ENCODE data around the gene GPR17.

GPR17 gene

DNA sequence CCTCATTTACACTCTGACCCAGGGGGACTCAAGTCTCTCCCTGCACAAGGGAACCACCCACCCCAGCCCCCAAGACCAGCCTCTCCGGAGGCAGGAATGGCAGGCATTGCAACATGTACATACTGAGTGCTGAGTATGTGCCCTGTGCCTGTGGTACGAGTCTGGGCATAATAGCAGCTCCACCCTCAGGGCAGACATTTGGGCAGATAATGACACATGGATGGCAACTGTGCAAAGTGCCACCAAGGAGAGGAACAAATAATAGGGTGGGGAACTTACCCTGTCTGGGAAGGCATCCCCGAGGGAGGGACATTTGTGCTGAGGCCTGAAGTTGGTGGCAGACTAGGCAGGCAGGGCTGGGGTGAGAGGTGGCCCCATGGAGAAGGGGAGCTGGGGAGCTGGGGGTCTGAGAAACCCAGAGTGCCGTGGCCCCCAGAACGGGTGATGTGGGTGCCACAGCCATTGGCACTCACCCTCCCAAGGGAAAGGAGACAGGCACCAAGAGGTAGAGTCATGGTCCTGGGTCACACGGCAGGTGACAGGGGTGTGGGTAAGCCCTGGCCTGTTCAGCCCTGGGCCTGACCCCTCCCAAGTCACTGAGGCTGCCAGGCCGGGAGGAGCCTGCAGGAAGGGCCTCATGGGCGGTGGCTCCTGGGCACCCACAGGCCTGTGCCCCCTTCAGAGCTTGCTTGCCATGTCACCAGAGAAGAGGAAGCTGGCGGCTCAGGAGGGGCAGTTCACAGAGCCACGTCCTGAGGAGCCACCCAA, 15.7 kb upstream of the GPR17 start:
- no peak for DNase-seq

DNA sequence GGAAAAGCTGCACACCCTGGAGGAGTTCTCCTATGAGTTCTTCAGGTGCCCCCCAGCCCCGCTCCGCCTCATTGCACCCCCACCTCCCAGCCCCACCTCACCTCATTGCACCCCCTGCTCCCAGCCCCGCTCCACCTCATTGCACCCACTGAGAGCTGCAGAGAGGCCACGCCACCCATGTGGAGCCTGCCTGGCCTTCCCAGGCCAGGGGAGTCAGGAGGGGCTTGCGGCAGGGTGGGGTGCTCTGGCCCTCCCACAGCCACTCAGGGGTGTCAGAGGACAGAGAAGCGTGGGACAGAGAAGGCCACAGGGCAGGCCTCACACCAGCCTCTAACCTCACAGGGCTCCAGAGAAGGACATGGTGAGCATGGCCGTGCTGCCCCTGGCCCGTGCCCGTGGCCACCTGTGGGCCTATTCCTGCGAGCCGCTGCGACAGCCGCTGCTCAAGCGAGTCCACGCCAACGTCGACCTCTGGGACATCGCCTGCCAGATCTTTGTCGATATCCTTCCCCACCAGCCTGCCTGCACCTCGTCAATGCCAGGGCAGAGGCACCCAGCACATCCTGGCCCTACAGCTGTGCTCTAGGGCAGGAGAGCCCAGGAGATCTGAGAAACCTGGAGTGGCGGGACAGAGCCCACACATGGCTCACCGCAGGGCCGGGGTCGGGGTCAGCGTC, 15.0 kb upstream of the GPR17 start:
- DNase-seq, result no peak

DNA sequence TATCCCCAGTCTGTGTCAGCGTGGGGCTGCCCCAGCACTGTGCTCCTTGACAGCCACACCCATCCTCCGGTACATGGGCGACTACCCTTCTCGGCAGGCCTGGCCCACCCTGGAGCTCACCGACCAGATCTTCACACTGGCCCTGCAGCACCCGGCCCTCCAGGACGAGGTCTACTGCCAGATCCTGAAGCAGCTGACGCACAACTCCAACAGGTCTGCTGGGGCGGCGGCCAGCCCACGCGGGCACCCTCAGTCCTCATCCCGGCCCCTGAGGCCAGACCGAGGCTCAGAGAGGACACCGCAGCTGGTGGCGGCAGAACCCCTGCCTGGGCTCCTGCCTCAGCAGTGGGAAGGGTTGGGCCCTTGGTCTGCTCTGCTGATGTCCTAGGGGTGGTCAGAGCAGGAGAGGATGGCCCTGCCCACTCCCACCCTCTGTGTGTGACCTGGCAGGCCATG, 14.4 kb upstream of the GPR17 start:
- no peak for DNase-seq

DNA sequence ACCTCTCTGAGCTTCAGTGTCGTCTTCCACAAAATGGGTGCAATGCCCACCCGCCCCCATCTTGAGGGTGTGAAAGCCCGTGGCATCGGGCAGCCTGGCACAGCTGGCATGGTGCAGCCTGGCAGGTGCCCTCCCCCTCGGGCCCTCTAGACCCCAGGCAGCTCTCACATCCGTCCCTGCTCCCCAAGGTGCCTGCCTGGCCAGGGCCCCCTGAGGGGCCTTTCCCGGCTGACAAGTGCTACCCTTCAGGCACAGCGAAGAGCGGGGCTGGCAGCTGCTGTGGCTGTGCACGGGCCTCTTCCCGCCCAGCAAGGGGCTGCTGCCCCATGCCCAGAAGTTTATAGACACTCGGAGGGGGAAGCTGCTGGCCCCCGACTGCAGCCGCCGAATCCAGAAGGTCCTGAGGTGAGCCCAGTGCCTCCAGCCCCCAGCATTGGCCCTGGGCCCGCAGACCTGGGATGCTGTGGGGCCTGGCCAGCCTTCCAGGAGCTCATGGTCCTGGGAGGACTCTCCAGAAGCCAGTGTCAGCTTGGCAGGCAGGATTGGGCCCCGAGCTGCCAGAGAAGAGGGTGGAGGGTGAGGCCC, 13.9 kb upstream of the GPR17 start:
- no peak for DNase-seq

DNA sequence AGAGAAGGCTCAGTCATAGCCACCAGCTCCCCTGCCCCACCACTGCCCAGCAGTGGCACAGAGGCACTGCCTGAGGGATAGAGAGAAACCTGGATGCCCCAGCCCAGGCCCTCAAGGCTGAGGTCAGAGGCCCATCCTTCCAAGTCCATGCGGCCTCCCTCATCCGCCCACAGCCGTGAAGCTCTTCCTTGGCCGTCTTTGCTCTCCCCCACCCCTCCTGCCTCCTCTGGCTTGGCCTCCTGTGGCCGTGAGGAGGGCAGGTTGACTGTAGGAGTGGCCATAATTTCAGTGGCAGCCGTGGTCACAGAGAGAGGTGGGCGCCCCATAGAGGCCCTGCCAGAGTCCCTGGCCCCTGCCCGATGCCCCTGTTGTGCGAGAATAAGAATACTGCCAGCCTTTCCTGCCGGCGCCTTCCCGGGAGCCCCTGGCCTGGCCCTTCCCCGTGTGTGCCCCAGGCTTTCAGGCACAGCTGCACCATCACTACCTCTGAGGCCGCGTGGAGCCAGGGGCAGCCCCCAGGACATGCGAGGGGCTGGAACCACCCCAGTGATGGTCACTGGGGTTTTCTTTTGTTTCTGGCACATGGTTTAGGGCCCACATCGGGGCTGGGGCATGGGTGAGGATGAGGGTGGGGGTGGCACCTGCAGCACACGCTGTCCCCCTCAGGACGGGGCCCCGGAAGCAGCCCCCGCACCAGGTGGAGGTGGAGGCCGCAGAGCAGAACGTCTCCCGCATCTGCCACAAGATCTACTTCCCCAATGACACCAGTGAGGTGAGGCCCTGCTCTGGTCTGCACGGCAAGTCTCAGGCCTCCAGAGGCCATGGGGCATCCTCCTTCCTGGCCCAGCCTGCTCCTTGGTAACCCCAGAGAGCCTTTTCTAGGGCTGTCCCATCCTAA, 13.1 kb upstream of the GPR17 start:
- no peak for DNase-seq

DNA sequence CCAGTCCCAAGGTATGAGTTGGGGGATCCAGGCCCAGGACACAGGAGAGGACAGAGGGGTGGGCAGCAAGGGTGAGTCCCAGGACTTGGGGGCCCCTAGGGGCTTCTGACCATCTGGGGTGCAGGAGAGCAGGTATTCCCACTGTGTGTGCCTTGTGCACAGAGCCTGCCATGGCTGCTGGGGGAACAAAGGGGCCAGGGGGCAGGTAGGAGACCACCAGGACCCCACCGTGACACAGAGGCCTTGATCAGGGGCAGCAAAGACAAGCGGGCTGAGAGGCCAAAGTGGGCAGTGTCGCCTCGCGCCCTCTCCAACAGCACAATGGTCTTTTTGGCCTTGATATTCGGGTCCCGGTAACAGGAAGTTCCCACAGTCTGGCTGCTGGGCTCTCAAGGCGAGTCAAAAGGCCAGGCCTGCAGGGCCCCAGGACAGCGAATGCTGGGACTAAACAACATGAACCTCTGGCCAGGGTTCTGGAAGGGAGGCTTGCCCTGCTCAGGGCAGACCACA, 12.3 kb upstream of the GPR17 start:
- no peak for DNase-seq

DNA sequence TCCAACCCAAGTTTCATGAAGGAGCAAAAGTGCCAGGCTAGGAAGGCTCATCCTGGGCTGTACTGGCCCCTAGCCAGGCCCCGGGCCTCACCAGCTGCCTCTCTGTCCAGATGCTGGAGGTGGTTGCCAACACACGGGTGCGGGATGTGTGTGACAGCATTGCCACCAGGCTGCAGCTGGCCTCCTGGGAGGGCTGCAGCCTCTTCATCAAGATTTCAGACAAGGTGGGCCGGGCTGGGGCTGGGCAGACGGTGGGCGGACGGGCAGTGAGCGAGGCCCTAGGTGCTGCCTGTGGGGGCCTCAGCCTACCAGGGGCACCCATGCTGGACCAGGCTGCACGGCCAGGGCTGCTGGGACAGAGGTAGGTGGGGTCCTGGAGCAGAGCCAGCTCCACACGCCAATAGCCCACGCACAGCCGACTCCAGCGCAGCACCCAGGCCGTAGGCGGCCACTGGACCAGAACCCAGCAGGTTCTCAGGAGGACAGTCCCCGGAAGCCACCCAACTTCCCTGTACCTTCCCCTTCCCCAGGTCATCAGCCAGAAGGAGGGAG, 11.8 kb upstream of the GPR17 start:
- no peak for DNase-seq

DNA sequence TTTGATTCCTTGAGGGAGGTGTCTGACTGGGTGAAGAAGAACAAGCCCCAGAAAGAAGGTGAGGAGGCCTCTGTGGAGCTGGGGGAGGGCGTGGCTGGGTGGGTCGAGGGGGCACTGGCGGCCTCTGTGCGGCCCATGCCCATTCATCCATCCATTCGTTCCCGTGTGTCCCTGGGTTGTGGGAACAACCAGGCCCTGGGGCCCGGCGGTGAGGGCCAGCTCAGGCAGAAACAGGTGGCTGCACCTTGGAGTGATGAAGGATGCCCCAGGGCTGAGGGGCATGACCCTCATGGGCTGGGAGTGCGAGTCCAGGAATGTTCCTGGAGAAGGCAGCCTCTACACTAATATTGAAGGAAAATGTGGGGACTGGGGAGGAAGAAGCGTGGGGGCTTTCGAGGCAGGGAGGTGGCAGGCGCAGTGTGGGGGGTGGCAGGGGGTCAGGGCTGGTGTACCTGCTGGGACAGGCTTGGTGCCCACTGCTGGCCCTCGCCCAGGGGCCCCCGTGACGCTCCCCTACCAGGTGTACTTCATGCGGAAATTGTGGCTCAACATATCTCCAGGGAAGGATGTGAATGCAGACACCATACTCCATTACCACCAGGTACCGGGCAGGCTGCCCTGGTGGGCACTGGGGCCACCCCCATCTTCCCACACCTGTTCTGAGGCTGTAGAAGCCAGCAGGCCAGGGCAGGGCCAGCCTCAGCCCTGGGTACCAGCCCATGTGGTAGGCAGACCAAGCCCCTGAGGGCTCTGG, 11.2 kb upstream of the GPR17 start:
- DNase-seq, result no peak

DNA sequence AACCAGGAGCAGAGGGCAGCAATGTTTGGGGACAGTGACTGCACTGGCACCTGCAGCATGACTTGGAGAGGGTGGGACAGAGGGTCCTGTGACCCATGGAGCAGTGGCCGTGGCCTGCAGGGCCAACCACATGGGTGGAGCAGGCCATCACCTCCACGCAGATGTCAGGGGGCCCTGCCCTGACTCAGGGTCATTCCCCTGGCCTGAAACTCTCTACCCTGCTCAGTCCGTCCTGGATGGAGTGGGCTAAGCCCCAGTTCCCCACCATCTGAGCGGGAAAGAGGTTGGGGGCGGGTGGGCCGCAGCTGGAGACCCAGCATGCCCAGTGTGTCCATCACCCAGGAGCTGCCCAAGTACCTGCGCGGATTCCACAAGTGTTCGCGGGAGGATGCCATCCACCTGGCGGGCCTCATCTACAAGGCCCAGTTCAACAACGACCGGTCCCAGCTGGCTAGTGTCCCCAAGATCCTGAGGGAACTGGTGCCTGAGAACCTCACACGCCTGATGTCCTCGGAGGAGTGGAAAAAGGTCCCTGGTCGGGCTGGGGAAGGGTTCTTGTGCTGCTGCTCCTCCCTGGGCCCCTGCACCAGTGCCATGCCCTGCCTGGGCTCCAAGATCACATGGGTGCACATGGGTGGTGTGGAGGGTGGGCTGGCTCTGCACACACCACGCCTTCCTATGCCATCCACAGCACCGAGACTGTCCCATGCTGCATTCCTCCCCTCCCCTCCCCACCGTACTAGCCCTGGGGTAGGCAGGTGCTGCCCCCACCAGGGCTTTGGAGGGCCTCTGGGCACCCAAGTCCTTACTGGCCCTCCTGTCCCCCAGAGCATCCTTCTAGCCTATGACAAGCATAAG, 10.3 kb upstream of the GPR17 start:
- no peak for DNase-seq

DNA sequence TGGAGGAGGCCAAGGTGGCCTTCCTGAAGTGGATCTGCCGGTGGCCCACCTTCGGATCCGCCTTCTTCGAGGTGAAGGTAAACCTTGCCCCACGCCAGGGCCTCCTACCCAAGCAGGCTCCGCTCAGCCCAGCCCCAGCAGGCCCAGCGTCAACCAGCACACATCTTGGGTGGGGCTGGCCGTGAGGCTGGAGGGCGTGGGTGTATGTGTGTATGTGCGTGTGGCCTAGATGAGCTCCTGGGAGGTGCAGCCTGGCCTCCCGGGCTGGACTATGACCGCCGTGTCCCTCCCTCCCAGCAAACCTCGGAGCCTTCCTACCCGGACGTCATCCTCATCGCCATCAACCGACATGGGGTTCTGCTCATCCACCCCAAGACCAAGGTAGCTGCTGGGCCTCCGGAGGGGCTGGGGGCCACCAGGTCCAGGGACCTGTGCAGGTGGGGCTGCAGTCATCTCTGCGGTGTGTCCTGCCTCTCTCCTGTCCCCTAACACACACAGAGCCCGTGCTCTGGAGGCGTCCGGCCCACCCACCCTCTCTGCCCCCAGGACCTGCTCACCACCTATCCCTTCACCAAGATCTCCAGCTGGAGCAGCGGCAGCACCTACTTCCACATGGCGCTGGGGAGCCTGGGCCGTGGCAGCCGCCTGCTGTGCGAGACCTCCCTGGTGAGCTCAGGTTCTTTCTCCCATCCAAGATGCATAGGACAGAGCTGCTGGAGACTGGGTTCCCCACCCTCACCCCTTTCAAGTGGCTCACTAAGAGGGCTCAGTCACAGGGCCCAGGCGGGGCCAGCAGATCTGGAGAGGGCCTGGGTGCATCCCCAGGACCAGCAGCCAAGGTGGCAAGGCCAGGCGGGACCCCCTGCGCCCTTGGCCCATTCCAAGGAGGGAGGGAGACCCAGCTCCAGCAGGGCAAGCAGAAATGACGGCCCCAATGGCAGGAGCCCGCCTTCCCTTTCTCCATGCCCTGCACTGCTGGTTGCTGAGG, 9.4 kb upstream of the GPR17 start:
- no peak for DNase-seq

DNA sequence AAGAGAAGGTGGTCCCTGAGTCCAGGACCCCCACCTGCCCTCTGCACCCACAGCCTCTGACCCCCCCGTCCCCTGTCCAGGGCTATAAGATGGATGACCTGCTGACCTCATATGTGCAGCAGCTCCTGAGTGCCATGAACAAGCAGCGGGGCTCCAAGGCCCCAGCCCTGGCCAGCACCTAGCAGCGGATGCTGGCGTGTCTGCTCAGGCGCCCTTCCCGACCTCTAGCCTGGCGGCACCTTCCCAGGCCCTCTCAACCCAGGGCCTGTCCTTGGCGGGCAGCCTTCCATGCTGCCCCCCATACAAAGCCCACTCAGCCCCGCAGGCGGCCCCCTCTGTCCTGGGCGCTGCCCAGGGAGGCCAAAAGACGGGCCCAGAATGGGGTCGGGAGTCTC, 8.7 kb upstream of the GPR17 start:
- no peak for DNase-seq

DNA sequence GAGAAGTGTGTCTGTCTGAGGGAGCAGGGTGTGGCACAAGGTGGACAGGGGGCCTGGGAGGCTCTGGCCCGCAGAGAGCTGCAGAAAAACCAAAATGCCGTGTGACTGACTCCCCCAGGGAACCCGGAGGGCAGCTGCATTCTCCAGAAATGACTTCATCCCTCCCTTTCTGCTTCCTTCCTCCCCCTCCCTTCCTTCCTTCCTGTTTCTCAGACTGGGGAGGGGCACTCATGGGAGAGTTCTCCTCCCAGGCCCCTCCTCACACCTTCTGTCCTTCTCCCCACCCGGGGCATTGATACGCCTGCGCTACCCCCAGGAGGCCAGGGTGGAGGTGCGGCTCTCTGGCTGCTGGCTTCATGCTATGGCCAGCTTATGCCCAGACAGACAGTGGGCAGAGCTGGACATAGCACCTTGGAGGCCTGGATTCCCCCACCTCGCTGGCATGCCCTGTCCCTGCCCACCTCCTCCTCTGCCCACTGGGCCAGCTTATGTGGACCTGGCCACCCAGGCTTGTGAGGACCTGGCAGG, 8.2 kb upstream of the GPR17 start:
- no peak for DNase-seq

DNA sequence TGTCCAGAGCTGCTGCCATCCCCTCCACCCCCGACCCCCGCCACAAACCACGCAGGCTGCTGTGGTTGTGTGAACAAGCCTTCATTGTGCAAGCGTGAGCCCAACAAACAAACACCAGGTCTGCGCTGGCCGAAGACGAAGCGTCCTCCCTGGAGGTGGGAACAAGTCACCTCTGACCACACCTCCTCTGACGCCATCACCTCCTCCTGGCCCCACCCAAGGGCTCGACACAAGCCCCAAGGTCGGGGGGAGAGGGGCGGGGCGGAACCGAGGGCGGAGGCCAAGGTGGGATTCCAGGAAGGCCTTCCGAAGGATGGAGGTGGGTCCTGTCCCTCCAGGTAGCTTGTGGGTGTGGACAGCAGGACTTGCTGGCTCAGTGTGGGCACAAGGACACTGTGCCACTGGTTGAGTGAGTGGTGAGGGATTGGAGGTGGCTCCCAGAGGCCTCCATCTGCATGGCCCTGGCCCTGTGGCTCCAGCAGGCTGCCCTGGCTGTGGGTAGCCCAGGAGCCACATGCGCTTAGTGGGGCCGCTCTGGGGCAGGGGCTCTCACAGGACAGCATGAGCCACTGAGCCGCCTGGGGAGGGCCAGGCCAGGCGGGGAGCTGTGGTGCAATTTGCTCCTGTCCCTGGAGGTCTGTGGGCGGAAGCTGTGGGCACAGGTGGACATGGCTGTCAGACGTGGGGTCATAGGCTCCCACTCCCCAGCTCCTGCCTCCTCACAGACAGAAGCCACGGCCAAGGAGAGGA, 7.4 kb upstream of the GPR17 start:
- DNase-seq, result no peak

DNA sequence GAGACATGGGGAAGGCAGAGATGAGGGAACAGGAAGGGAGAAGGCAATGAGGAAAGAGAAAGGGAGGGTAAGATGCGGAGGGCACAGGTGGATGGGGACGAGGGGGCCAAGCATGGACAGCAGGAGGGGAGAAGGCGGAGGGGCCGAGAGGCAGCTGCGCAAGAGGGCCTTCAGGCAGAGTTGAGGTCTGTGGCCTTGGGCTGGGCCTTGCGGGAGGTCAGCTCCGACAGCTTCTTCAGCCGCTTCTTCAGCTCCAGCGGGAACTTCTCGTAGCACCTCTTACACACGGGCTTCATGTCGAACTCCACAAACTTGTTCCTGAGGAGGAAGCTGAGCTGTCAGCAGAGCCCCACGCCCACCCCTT, 6.9 kb upstream of the GPR17 start:
- DNase-seq, result no peak

DNA sequence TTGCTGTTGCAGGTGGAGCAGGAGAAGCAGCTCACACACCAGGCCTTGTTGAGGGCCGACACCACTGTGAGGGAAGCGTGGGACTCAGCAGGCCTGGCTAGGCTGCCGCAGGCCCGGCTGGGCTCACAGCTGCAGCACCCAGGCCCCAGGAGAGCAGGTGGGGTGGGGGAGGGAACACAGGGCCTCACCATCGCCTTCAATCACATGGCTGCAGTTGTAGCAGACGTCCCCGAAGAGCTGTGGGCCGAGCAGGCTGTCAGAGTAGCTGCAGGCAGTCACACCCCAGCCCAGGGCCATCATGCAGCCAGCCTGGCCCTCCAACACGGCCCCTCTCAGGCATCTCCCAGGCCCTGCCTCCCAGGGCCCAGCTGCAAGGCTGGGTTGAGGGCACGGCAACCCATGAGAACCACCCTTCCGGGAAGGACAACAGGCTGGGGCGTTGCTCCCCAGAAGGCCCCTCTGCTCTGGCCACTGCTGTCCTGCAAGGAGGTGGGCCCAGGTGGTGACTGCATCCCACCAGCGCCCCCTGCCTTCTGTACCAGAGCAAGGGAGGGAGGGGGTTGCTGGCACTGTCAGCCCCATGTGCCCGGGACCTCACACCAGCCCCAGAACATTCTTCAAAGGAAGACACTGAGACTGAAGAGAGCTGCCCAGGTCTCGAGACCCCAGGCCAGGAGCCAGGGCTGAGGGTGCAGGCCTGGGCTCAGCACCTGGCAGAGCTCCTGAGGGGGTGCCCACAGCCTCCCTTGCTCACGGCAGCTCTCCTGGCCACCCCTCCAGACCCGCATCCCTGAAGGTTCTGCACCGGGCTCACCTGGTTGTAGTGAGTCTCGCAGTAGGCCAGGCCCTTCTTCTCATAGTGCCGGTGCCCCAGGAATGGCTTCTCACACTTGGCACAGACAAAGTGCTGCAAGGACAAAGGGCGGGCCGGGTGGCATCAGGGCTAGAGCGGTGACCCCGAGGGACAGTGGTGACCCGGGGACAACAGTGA, 5.6 kb upstream of the GPR17 start:
- no peak for DNase-seq

DNA sequence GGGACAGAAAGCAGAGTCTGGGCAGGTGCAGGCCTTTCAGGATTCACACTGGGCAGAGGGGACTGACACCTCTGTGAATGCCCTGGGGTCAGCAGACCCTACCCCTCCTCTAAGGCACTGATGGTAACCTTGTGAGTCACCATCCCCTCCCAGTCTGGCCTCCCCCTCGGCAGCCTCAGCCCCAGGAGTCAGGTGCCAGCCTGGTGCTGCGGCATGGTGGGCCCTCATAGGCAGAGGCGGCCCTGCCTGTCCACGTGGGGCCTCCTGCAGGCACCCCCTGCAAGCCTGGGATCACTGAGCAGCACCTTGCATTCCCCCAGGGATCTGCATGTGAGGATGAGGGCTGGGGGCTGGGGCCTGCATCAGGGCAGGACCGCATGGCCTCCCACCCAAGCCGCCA, 4.8 kb upstream of the GPR17 start:
- DNase-seq, result no peak

DNA sequence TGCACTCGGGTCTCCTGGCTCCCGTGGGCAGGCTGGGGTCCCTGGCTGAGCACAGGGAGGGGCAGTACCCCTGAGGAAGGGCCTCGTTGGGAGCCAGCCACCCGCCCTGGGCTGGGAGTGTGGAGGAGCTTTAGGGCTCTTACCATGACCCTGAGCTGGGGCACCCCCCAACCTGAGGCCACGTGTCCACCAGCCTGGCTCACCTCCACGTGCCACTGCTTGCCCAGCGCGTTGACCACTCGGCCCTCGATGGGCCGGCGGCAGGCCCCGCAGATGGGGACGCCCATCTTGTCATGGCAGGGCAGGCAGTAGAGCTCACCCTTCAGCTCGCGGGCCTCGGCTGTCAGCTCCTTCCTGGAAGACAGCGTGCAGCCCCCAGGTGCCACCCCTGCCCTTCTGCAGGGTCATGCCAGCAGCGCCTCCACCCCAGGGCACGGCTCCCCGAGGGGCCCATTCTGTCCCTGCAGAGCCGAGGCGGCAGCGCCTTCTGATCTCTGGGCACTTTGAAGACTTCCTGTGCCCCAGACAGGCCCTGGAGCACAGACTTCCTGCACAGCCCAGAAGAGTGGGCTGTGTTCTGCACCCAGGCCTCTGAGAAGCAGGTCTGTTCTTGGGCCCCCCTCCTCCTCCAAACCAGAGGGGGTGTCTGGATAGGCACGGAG, 4.0 kb upstream of the GPR17 start:
- no peak for DNase-seq

All from left hindlimb (tissue), 1 donor.